NCI-H1930 (cell line): ENCODE measurements around the gene NELL2.
"Not testable (repeated sequence)": the region's sequence is repeated elsewhere in the genome, so short reads cannot be mapped to it uniquely, and the experiment has no call there.

Source experiments
- DNase-seq, 2 experiments: peaks; one replicate each; lab custom pipeline; 2025; lab: John Stamatoyannopoulos, UW

Gene NELL2

GRCh38 chr12:44847888-44848702 is 28.0 kb downstream of the NELL2 start:
- no peak for DNase-seq

- no peak for DNase-seq
These were observed 28.7 kb downstream of the NELL2 start for GRCh38 chr12:44847403-44847802.

GRCh38 chr12:44846826-44847225 is 29.3 kb downstream of the NELL2 start:
- no peak for DNase-seq

- no peak for DNase-seq
These were observed 33.4 kb downstream of the NELL2 start for GRCh38 chr12:44842669-44843068.

GRCh38 chr12:44839785-44840184 is 36.3 kb downstream of the NELL2 start:
- no peak for DNase-seq

GRCh38 chr12:44837114-44837755 is 38.9 kb downstream of the NELL2 start:
- no peak for DNase-seq

GRCh38 chr12:44835641-44836379 is 40.3 kb downstream of the NELL2 start:
- no peak for DNase-seq

- not testable (repeated sequence) for DNase-seq
These were observed 41.1 kb downstream of the NELL2 start for GRCh38 chr12:44834996-44835395.

- DNase-seq = no peak
These were observed 42.6 kb downstream of the NELL2 start for GRCh38 chr12:44833561-44833960.

- no peak for DNase-seq
These were observed 45.5 kb downstream of the NELL2 start for GRCh38 chr12:44830566-44831055.

- DNase-seq = no peak
These were observed 47.1 kb downstream of the NELL2 start for GRCh38 chr12:44829045-44829444.

GRCh38 chr12:44827832-44828438 is 48.2 kb downstream of the NELL2 start:
- DNase-seq = no peak

GRCh38 chr12:44821702-44822101 is 54.4 kb downstream of the NELL2 start:
- DNase-seq = not testable (repeated sequence)

GRCh38 chr12:44819884-44820283 is 56.2 kb downstream of the NELL2 start:
- no peak for DNase-seq

GRCh38 chr12:44817687-44818086 is 58.4 kb downstream of the NELL2 start:
- no peak for DNase-seq

- no peak for DNase-seq
These were observed 59.6 kb downstream of the NELL2 start for GRCh38 chr12:44816446-44817017.

- peak; percentile 42 to 60 for DNase-seq
These were observed 64.1 kb downstream of the NELL2 start for GRCh38 chr12:44812062-44812461.

- DNase-seq = no peak
These were observed 72.0 kb downstream of the NELL2 start for GRCh38 chr12:44804068-44804467.

GRCh38 chr12:44795970-44796369 is 80.1 kb downstream of the NELL2 start:
- no peak for DNase-seq

- no peak for DNase-seq
These were observed 87.4 kb downstream of the NELL2 start for GRCh38 chr12:44788731-44789130.

GRCh38 chr12:44780221-44780790 is 95.8 kb downstream of the NELL2 start:
- no peak for DNase-seq
